ENCODE measurements around the gene METTL1. TPM values are rescaled to one million over a fixed set of nuclear protein-coding genes. Genes with fewer than 3 reads are reported as not detected.
A peak's percentile ranks its signal among the peaks of the same experiment; 100 is the strongest.

METTL1 gene
- total and polyA plus RNA-seq, 9 of the 15 experiments (the other 6 are each of a cell fraction or from before 2014, with no cell fraction given), result 12.6 to 65.9 (median 39.2) TPM

DNA sequence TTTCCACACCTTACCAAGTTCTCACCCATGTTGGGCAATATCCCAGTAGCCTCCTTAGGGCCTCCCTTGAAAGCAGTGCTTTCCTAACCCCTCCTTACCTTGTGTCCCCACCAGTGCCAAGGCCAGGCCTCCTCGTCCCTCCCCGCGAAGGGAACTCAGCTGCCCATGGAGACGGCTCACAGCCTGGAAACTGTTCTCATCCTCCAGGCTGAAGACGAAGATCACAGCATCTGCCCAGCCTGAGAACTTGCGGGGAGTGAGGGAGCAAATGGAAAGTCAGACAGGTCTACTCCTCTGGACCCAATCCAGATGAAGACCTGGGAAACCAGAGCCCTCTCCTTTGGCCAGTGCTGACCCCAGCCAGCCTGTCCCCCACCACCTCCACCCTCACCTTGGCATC is 38.0 kb downstream of the METTL1 start:
- H3K4me2 ChIP-seq (ENCODE audit: insufficient read depth, low read length), result no peak overlapping the region
- ChIA-PET CTCF (ENCODE audit: low intra/inter-chr PET ratio) (no interaction called here), POLR2A (interaction anchor here (0.8 to 3.5 kb wide), 2 partner anchors 11 to 14 kb away, joined by 3 to 15 read pairs; partner anchors contain the start of gene TSPAN31)
- 0% methylated on average over 6 of the region's 6 CpGs for WGBS (ENCODE audit: insufficient coverage, low coverage, missing lambda C conversion rate)
- no peak for DNase-seq (ENCODE audit: extremely low read depth in 1 of 4, low spot score in 3 of 4)
- no peak for ATAC-seq
- peaks cover 9 to 28% of the 10 kb centered on the region in 2 experiments; a peak in 4 of 5 replicates for H3K4me1 ChIP-seq (replicated peaks in 1 of 2; ENCODE audit: control insufficient read depth in 2 of 2, insufficient read depth in 2 of 2, low read length in 2 of 2)
- in situ Hi-C loops (cut with MboI), result loop anchor here (5.0 kb wide), 1 partner anchor 107 kb away; no protein-coding TSS in a partner anchor
- no peak overlapping the region for H2AFZ ChIP-seq (ENCODE audit: low read depth, low read length)
- H3K4me3 ChIP-seq, result no peak overlapping the region
- TF ChIP-seq, protein P1, sequence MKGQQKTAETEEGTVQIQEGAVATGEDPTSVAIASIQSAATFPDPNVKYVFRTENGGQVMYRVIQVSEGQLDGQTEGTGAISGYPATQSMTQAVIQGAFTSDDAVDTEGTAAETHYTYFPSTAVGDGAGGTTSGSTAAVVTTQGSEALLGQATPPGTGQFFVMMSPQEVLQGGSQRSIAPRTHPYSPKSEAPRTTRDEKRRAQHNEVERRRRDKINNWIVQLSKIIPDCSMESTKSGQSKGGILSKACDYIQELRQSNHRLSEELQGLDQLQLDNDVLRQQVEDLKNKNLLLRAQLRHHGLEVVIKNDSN (CRISPR knock-in tag; IDR thresholded peaks at IDR 0.05), result 0 out of 2 replicates have a peak, but pooled peaks have one; percentile 2
- TF ChIP-seq GATA2 (CRISPR knock-in tag; IDR thresholded peaks at IDR 0.05), result no peak
- no TSS peak for BruUV-seq (replicated peaks)
- no peak for FAIRE-seq
- intact Hi-C loops (cut with micrococcal nuclease), result no loop called here
- H3K27me3 ChIP-seq (ENCODE audit: control insufficient read depth in 2 of 2, insufficient read depth in 2 of 2, low read length in 2 of 2), result peaks cover 35 to 64% of the 10 kb centered on the region in 2 experiments
- H3K36me3 ChIP-seq (ENCODE audit: control insufficient read depth, insufficient read depth, low read length), result no peaks in the 10 kb centered on the region
- no peaks in the 10 kb centered on the region for H3K9me3 ChIP-seq (replicated peaks; ENCODE audit: control insufficient read depth, insufficient read depth, low read depth, low read length)
- H3K27ac ChIP-seq (ENCODE audit: extremely low read depth, low read depth, low read length), result no peak overlapping the region
- H4K20me1 ChIP-seq (replicated peaks; ENCODE audit: control insufficient read depth, insufficient read depth, low read length), result no peaks in the 10 kb centered on the region; the same call in 1 of the 2 replicates
- no peaks in the 10 kb centered on the region for H3K79me2 ChIP-seq (ENCODE audit: control insufficient read depth, insufficient read depth, low read length)
- H3K9ac ChIP-seq (ENCODE audit: insufficient read depth in 1 of 2, low read depth in 2 of 2, low read length in 2 of 2), result no peak overlapping the region; a peak in 1 of 4 replicates
- H3K9me1 ChIP-seq (ENCODE audit: control insufficient read depth, insufficient read depth, low read length), result peaks cover 4% of the 10 kb centered on the region

Data from K562 (cell line).